ENCODE results near the gene ZC3H10.
"Not testable (repeated sequence)": the region's sequence is repeated elsewhere in the genome, so short reads cannot be mapped to it uniquely, and the experiment has no call there.

The ZC3H10 gene, protein sequence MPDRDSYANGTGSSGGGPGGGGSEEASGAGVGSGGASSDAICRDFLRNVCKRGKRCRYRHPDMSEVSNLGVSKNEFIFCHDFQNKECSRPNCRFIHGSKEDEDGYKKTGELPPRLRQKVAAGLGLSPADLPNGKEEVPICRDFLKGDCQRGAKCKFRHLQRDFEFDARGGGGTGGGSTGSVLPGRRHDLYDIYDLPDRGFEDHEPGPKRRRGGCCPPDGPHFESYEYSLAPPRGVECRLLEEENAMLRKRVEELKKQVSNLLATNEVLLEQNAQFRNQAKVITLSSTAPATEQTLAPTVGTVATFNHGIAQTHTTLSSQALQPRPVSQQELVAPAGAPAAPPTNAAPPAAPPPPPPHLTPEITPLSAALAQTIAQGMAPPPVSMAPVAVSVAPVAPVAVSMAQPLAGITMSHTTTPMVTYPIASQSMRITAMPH

GRCh38 chr12:56117778-56118687 lies at the start of gene ZC3H10:
Gene ZC3H10, plus strand, starts transcription at chr12:56118266. Its CDS starts 2,297 bp downstream, at chr12:56120563.
- Histone ChIP-seq H3K9ac (ENCODE audit: low read depth in 1 of 2, low read length in 2 of 2) (peak within 1 kb of the TSS; percentile 92 to 93), H3K36me3 (ENCODE audit: control insufficient read depth in 1 of 2, insufficient read depth in 2 of 2, low read length in 2 of 2) (peaks cover 4 to 40% of the 10 kb centered on the region in 2 donors), H3K4me1 (ENCODE audit: control insufficient read depth in 1 of 2, insufficient read depth in 2 of 2, low read length in 2 of 2) (peaks cover 19 to 20% of the 10 kb centered on the region in 2 donors), H3K27me3 (ENCODE audit: control insufficient read depth in 1 of 2, insufficient read depth in 2 of 2, low read length in 2 of 2) (no peaks in the 10 kb centered on the region), H3K9me3 (ENCODE audit: control insufficient read depth in 1 of 2, low read length in 2 of 2) (no peaks in the 10 kb centered on the region), H3K4me3 (ENCODE audit: low read depth in 1 of 2, low read length in 2 of 2) (peak within 1 kb of the TSS; percentile 90 to 91), H3K27ac (ENCODE audit: low read depth, low read length) (peak within 1 kb of the TSS; percentile 92)

- H3K9ac ChIP-seq (ENCODE audit: low read depth in 1 of 2, low read length in 2 of 2), result no peak overlapping the region
- no peak overlapping the region for H3K4me3 ChIP-seq (ENCODE audit: low read depth in 1 of 2, low read length in 2 of 2)
- H3K4me1 ChIP-seq (ENCODE audit: control insufficient read depth in 1 of 2, insufficient read depth in 2 of 2, low read length in 2 of 2), result no peaks in the 10 kb centered on the region
- no peaks in the 10 kb centered on the region for H3K36me3 ChIP-seq (ENCODE audit: control insufficient read depth in 1 of 2, insufficient read depth in 2 of 2, low read length in 2 of 2)
- H3K27me3 ChIP-seq (ENCODE audit: control insufficient read depth in 1 of 2, insufficient read depth in 2 of 2, low read length in 2 of 2), result no peaks in the 10 kb centered on the region
- no peak overlapping the region for H3K27ac ChIP-seq (ENCODE audit: low read depth, low read length)
- H3K9me3 ChIP-seq (ENCODE audit: control insufficient read depth in 1 of 2, low read length in 2 of 2), result no peaks in the 10 kb centered on the region
Measured at GRCh38 chr12:56071648-56072047, 46.4 kb upstream of the ZC3H10 start.

GRCh38 chr12:56074396-56074795 lies 43.7 kb upstream of the ZC3H10 start:
- Histone ChIP-seq H3K27ac (ENCODE audit: low read depth, low read length) (no peak overlapping the region), H3K4me3 (ENCODE audit: low read depth in 1 of 2, low read length in 2 of 2) (no peak overlapping the region), H3K36me3 (ENCODE audit: control insufficient read depth in 1 of 2, insufficient read depth in 2 of 2, low read length in 2 of 2) (no peaks in the 10 kb centered on the region), H3K4me1 (ENCODE audit: control insufficient read depth in 1 of 2, insufficient read depth in 2 of 2, low read length in 2 of 2) (peaks cover 0 to 5% of the 10 kb centered on the region in 2 donors), H3K9ac (ENCODE audit: low read depth in 1 of 2, low read length in 2 of 2) (no peak overlapping the region), H3K9me3 (ENCODE audit: control insufficient read depth in 1 of 2, low read length in 2 of 2) (no peaks in the 10 kb centered on the region), H3K27me3 (ENCODE audit: control insufficient read depth in 1 of 2, insufficient read depth in 2 of 2, low read length in 2 of 2) (no peaks in the 10 kb centered on the region)

DNA sequence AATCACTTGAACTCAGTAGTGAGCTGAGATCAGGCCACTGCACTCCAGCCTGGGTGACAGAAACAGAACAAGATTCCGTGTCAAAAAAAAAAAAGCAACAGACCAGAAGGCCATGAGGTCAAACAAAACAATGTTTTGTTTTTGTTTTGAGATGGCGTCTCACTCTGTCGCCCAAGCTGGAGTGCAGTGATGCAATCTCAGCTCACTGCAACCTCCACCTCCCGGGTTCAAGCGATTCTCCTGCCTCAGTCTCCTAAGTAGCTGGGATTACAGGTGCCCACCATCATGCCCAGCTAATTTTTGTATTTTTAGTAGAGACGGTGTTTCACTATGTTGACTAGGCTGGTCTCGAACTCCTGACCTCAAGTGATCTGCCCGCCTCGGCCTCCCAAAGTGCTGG lies 40.1 kb upstream of the ZC3H10 start:
- not testable (repeated sequence) for H3K27ac ChIP-seq (ENCODE audit: low read depth, low read length); H3K9ac ChIP-seq (ENCODE audit: low read depth in 1 of 2, low read length in 2 of 2); H3K36me3 ChIP-seq (ENCODE audit: control insufficient read depth in 1 of 2, insufficient read depth in 2 of 2, low read length in 2 of 2); H3K9me3 ChIP-seq (ENCODE audit: control insufficient read depth in 1 of 2, low read length in 2 of 2); H3K4me3 ChIP-seq (ENCODE audit: low read depth in 1 of 2, low read length in 2 of 2); H3K27me3 ChIP-seq (ENCODE audit: control insufficient read depth in 1 of 2, insufficient read depth in 2 of 2, low read length in 2 of 2)
- H3K4me1 ChIP-seq (ENCODE audit: control insufficient read depth in 1 of 2, insufficient read depth in 2 of 2, low read length in 2 of 2), result peaks cover 8 to 24% of the 10 kb centered on the region in 2 donors

- H3K4me3 ChIP-seq (ENCODE audit: low read depth in 1 of 2, low read length in 2 of 2), result peak overlapping the region in 1 of 2 donors; percentile 83
- H3K27me3 ChIP-seq (ENCODE audit: control insufficient read depth in 1 of 2, insufficient read depth in 2 of 2, low read length in 2 of 2), result no peaks in the 10 kb centered on the region
- no peak overlapping the region for H3K9ac ChIP-seq (ENCODE audit: low read depth in 1 of 2, low read length in 2 of 2)
- no peaks in the 10 kb centered on the region for H3K9me3 ChIP-seq (ENCODE audit: control insufficient read depth in 1 of 2, low read length in 2 of 2)
- H3K4me1 ChIP-seq (ENCODE audit: control insufficient read depth in 1 of 2, insufficient read depth in 2 of 2, low read length in 2 of 2), result peaks cover 12 to 29% of the 10 kb centered on the region in 2 donors
- H3K27ac ChIP-seq (ENCODE audit: low read depth, low read length), result no peak overlapping the region
- H3K36me3 ChIP-seq (ENCODE audit: control insufficient read depth in 1 of 2, insufficient read depth in 2 of 2, low read length in 2 of 2), result peaks cover under 1 to 3% of the 10 kb centered on the region in 2 donors
Measured at GRCh38 chr12:56078427-56078826, 39.6 kb upstream of the ZC3H10 start.

- no peaks in the 10 kb centered on the region for H3K27me3 ChIP-seq (ENCODE audit: control insufficient read depth in 1 of 2, insufficient read depth in 2 of 2, low read length in 2 of 2)
- peak overlapping the region; percentile 89 to 96 for H3K9ac ChIP-seq (ENCODE audit: low read depth in 1 of 2, low read length in 2 of 2)
- H3K27ac ChIP-seq (ENCODE audit: low read depth, low read length), result peak overlapping the region; percentile 96
Measured at GRCh38 chr12:56078931-56079722, 38.9 kb upstream of the ZC3H10 start.

GRCh38 chr12:56079723-56080555 lies 38.1 kb upstream of the ZC3H10 start, which contains the start of gene ERBB3:
Gene ERBB3, plus strand, starts transcription at chr12:56080165. Its CDS starts 136 bp downstream, at chr12:56080301.
- no peaks in the 10 kb centered on the region for H3K27me3 ChIP-seq (ENCODE audit: control insufficient read depth in 1 of 2, insufficient read depth in 2 of 2, low read length in 2 of 2)
- peak within 1 kb of the TSS; percentile 89 to 96 for H3K9ac ChIP-seq (ENCODE audit: low read depth in 1 of 2, low read length in 2 of 2)
- H3K4me1 ChIP-seq (ENCODE audit: control insufficient read depth in 1 of 2, insufficient read depth in 2 of 2, low read length in 2 of 2), result peaks cover 20 to 42% of the 10 kb centered on the region in 2 donors
- peak within 1 kb of the TSS; percentile 83 to 89 for H3K4me3 ChIP-seq (ENCODE audit: low read depth in 1 of 2, low read length in 2 of 2)
- peak within 1 kb of the TSS; percentile 96 for H3K27ac ChIP-seq (ENCODE audit: low read depth, low read length)
- H3K36me3 ChIP-seq (ENCODE audit: control insufficient read depth in 1 of 2, insufficient read depth in 2 of 2, low read length in 2 of 2), result peaks cover 10 to 14% of the 10 kb centered on the region in 2 donors
- H3K9me3 ChIP-seq (ENCODE audit: control insufficient read depth in 1 of 2, low read length in 2 of 2), result no peaks in the 10 kb centered on the region

More at GRCh38 chr12:56078931-56079722, 38.9 kb upstream of the ZC3H10 start:
- H3K9me3 ChIP-seq (ENCODE audit: control insufficient read depth in 1 of 2, low read length in 2 of 2), result no peaks in the 10 kb centered on the region
- H3K4me1 ChIP-seq (ENCODE audit: control insufficient read depth in 1 of 2, insufficient read depth in 2 of 2, low read length in 2 of 2), result peaks cover 17 to 36% of the 10 kb centered on the region in 2 donors
- peaks cover 7 to 8% of the 10 kb centered on the region in 2 donors for H3K36me3 ChIP-seq (ENCODE audit: control insufficient read depth in 1 of 2, insufficient read depth in 2 of 2, low read length in 2 of 2)
- H3K4me3 ChIP-seq (ENCODE audit: low read depth in 1 of 2, low read length in 2 of 2), result peak overlapping the region; percentile 83 to 89

- peak overlapping the region; percentile 89 to 96 for H3K9ac ChIP-seq (ENCODE audit: low read depth in 1 of 2, low read length in 2 of 2)
- peak overlapping the region; percentile 96 for H3K27ac ChIP-seq (ENCODE audit: low read depth, low read length)
- H3K4me1 ChIP-seq (ENCODE audit: control insufficient read depth in 1 of 2, insufficient read depth in 2 of 2, low read length in 2 of 2), result peaks cover 23 to 44% of the 10 kb centered on the region in 2 donors
Measured at GRCh38 chr12:56080556-56081138, 37.4 kb upstream of the ZC3H10 start.

More at GRCh38 chr12:56080556-56081138, 37.4 kb upstream of the ZC3H10 start:
- peak overlapping the region; percentile 83 to 89 for H3K4me3 ChIP-seq (ENCODE audit: low read depth in 1 of 2, low read length in 2 of 2)
- no peaks in the 10 kb centered on the region for H3K27me3 ChIP-seq (ENCODE audit: control insufficient read depth in 1 of 2, insufficient read depth in 2 of 2, low read length in 2 of 2)
- H3K9me3 ChIP-seq (ENCODE audit: control insufficient read depth in 1 of 2, low read length in 2 of 2), result no peaks in the 10 kb centered on the region
- peaks cover 13 to 17% of the 10 kb centered on the region in 2 donors for H3K36me3 ChIP-seq (ENCODE audit: control insufficient read depth in 1 of 2, insufficient read depth in 2 of 2, low read length in 2 of 2)
